ENCODE data around the gene TM2D3. TPM values are rescaled to one million over a fixed set of nuclear protein-coding genes. Genes with fewer than 3 reads are reported as not detected.

The TM2D3 gene

DNA sequence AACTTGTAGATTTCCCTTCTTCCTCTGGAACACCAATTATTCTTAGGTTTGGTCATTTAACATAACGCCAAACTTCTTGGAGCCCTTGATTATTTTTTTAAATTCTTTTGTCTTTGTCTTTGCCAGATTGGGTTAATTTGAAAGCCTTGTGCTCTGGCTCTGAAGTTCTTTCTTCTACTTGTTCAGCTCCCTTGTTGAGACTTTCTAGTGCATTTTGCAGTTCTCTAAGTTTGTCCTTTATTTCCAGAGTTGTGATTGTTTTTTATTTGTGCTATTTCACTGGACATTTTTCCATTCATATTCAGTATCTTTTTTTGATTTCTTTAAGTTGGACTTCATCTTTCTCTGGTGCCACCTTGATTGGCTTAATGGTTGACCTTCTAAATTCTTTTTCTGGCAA lies 55.5 kb downstream of the TM2D3 start:
- H4K5ac ChIP-seq (ENCODE audit: low read length) = no peak overlapping the region
- H3K4ac ChIP-seq (ENCODE audit: low read depth, low read length) = no peak overlapping the region
- H4K8ac ChIP-seq (ENCODE audit: low read depth, low read length) = no peak overlapping the region
- DNase-seq = no peak
- no peak overlapping the region for H3K27ac ChIP-seq (ENCODE audit: low read depth, low read length)
- H3K4me3 ChIP-seq (ENCODE audit: low read length) = no peak overlapping the region
- no peak overlapping the region for H2BK15ac ChIP-seq (replicated peaks; ENCODE audit: low read depth)
- WGBS (ENCODE audit: extremely low coverage, insufficient coverage, low lambda C conversion rate) = no CpG with 5 or more reads among the region's 1 CpG
- H3K4me2 ChIP-seq (ENCODE audit: low read length) = no peak overlapping the region
- no peaks in the 10 kb centered on the region for H3K36me3 ChIP-seq (ENCODE audit: control insufficient read depth, insufficient read depth, low read length)
- H2BK5ac ChIP-seq (ENCODE audit: low read length) = no peak overlapping the region
- H3K79me1 ChIP-seq (ENCODE audit: low read length) = no peaks in the 10 kb centered on the region
- no peak overlapping the region for H3K18ac ChIP-seq (ENCODE audit: low read length)
- H2AK5ac ChIP-seq (ENCODE audit: low read length) = no peak overlapping the region
- no peak overlapping the region for H3K9ac ChIP-seq (ENCODE audit: low read length)
- H3K79me2 ChIP-seq (ENCODE audit: control insufficient read depth, insufficient read depth, low read length) = no peaks in the 10 kb centered on the region
- no peaks in the 10 kb centered on the region for H3K27me3 ChIP-seq (ENCODE audit: insufficient read depth, low read length, poor library complexity)
- H3K56ac ChIP-seq (ENCODE audit: low read length) = no peak overlapping the region
- H3K23ac ChIP-seq (ENCODE audit: low read length) = no peak overlapping the region
- no peaks in the 10 kb centered on the region for H3K4me1 ChIP-seq (ENCODE audit: control insufficient read depth, low read depth, low read length)
- H2BK120ac ChIP-seq (ENCODE audit: low read depth, low read length) = no peak overlapping the region

Small RNAs within 50 kb of the gene (small RNA-seq; reads per million reads assigned to genes)
- gene RNU6-807P (ENCODE audit: insufficient read depth) = not detected
